ENCODE results near the gene MX1.

MX1 gene

GRCh38 chr21:41387824-41388223, 38.2 kb upstream of the MX1 start:
- no peak overlapping the region for H3K27ac ChIP-seq
- DNase-seq (ENCODE audit: low spot score) = no peak
- POLR2A ChIA-PET (ENCODE audit: low non-redundant PET) = no interaction called here
- TF ChIP-seq CTCF (conservative IDR thresholded peaks at IDR 0.05; ENCODE audit: low read depth) = no peak
- CTCF ChIA-PET = no interaction called here

GRCh38 chr21:41388259-41388658, 37.8 kb upstream of the MX1 start:
- no peak for TF ChIP-seq CTCF (conservative IDR thresholded peaks at IDR 0.05; ENCODE audit: low read depth)
- ChIA-PET CTCF (no interaction called here), POLR2A (ENCODE audit: low non-redundant PET) (no interaction called here)
- no peak for DNase-seq (ENCODE audit: low spot score)
- no peak overlapping the region for H3K27ac ChIP-seq

- no peak overlapping the region for H3K27ac ChIP-seq
- no peak for TF ChIP-seq CTCF (conservative IDR thresholded peaks at IDR 0.05; ENCODE audit: low read depth)
- DNase-seq (ENCODE audit: low spot score) = no peak
- ChIA-PET CTCF (interaction anchor here (0.7 kb wide), 1 partner anchor 108 kb away, joined by 3 read pairs; no protein-coding TSS in a partner anchor), POLR2A (ENCODE audit: low non-redundant PET) (no interaction called here)
Measured at GRCh38 chr21:41390043-41390639, 35.9 kb upstream of the MX1 start.

GRCh38 chr21:41393876-41394465, 32.1 kb upstream of the MX1 start:
- no peak overlapping the region for H3K27ac ChIP-seq
- POLR2A ChIA-PET (ENCODE audit: low non-redundant PET) = no interaction called here
- TF ChIP-seq CTCF (conservative IDR thresholded peaks at IDR 0.05; ENCODE audit: low read depth) = no peak

GRCh38 chr21:41396558-41397075, 29.4 kb upstream of the MX1 start:
- DNase-seq (ENCODE audit: low spot score) = no peak
- ChIA-PET CTCF (interaction anchor here (0.7 kb wide), 1 partner anchor 55 kb away, joined by 3 read pairs; no protein-coding TSS in a partner anchor), POLR2A (ENCODE audit: low non-redundant PET) (no interaction called here)
- no peak for TF ChIP-seq CTCF (conservative IDR thresholded peaks at IDR 0.05; ENCODE audit: low read depth)
- no peak overlapping the region for H3K27ac ChIP-seq

More at GRCh38 chr21:41393876-41394465, 32.1 kb upstream of the MX1 start:
- no peak for DNase-seq (ENCODE audit: low spot score)
- CTCF ChIA-PET = no interaction called here

GRCh38 chr21:41397471-41397891, 28.6 kb upstream of the MX1 start:
- ChIA-PET POLR2A (ENCODE audit: low non-redundant PET) (no interaction called here), CTCF (interaction anchor here (0.7 kb wide), 1 partner anchor 54 kb away, joined by 3 read pairs; no protein-coding TSS in a partner anchor)
- H3K27ac ChIP-seq = no peak overlapping the region
- TF ChIP-seq CTCF (conservative IDR thresholded peaks at IDR 0.05; ENCODE audit: low read depth) = no peak
- no peak for DNase-seq (ENCODE audit: low spot score)

Data from RWPE1 (cell line).